ENCODE data around the gene FLG. TPM values are rescaled to one million over a fixed set of nuclear protein-coding genes. Genes with fewer than 3 reads are reported as not detected.

The FLG gene
- total and polyA plus RNA-seq, 10 of the 15 experiments (the other 5 are each of a cell fraction or from before 2014, with no cell fraction given): not detected

- H3K9me3 ChIP-seq (replicated peaks; ENCODE audit: control insufficient read depth, insufficient read depth, low read length): no peaks in the 10 kb centered on the region
- CTCF ChIA-PET: interaction anchor here (0.9 to 1.7 kb wide), 2 partner anchors 9 to 103 kb away, joined by 3 to 5 read pairs; no protein-coding TSS in a partner anchor
- 0% methylated on average over 1 of the region's 1 CpG for WGBS (ENCODE audit: insufficient coverage, insufficient replicate concordance, low lambda C conversion rate, missing lambda C conversion rate)
- in situ Hi-C loops (cut with MboI): no loop called here
- no peaks in the 10 kb centered on the region for H4K20me1 ChIP-seq (ENCODE audit: control insufficient read depth, insufficient read depth)
- RAD21 ChIA-PET (ENCODE audit: unreplicated experiment): no interaction called here
- BruUV-seq (replicated peaks): no TSS peak
- H3K4me1 ChIP-seq (ENCODE audit: control insufficient read depth, insufficient read depth, low read length): no peaks in the 10 kb centered on the region
- no peaks in the 10 kb centered on the region for H3K27me3 ChIP-seq (replicated peaks in 1 of 2; ENCODE audit: control insufficient read depth in 2 of 2, insufficient read depth in 2 of 2, low read length in 1 of 2)
- no peak for FAIRE-seq
- POLR2A ChIA-PET: no interaction called here
- no peak overlapping the region for H3K27ac ChIP-seq (ENCODE audit: control insufficient read depth, insufficient read depth)
- no peak for ATAC-seq
- intact Hi-C loops (cut with micrococcal nuclease; ENCODE audit: unreplicated experiment): no loop called here
- no peak overlapping the region for H2AFZ ChIP-seq (ENCODE audit: control insufficient read depth, low read depth, low read length)
- H3K9ac ChIP-seq (ENCODE audit: control insufficient read depth, insufficient read depth, low read length): no peak overlapping the region
- H3K79me2 ChIP-seq (ENCODE audit: control insufficient read depth, insufficient read depth, low read length): no peaks in the 10 kb centered on the region
- DNase-seq (ENCODE audit: low read depth, low spot score): no peak
- H3K4me2 ChIP-seq (ENCODE audit: control insufficient read depth, insufficient read depth): no peak overlapping the region
- no peaks in the 10 kb centered on the region for H3K36me3 ChIP-seq (ENCODE audit: control insufficient read depth in 2 of 2, insufficient read depth in 2 of 2, low read length in 1 of 2)
- SMC1A ChIA-PET (ENCODE audit: uncharacterized antibody, unreplicated experiment): no interaction called here
- no peak overlapping the region for H3K4me3 ChIP-seq
- TF ChIP-seq SUPT20H (IDR thresholded peaks at IDR 0.05; ENCODE audit: borderline replicate concordance, control insufficient read depth, low read depth, low read length) (no peak), RELB (IDR thresholded peaks at IDR 0.05; ENCODE audit: low read depth) (no peak), EP300 (IDR thresholded peaks at IDR 0.05; ENCODE audit: borderline replicate concordance in 1 of 2, control insufficient read depth in 1 of 2, low read depth in 2 of 2, low read length in 2 of 2) (no peak), ASH2L (IDR thresholded peaks at IDR 0.05; ENCODE audit: borderline replicate concordance, low read depth) (no peak), NFIC (IDR thresholded peaks at IDR 0.05; ENCODE audit: low read depth, low read length) (no peak), POLR2AphosphoS5 (IDR thresholded peaks at IDR 0.05; ENCODE audit: low read length) (no peak), SMAD5 (IDR thresholded peaks at IDR 0.05; ENCODE audit: low read depth) (no peak), PML (IDR thresholded peaks at IDR 0.05; ENCODE audit: low read length) (no peak), TCF12 (IDR thresholded peaks at IDR 0.05; ENCODE audit: low read depth, low read length) (no peak), ZBTB11 (CRISPR knock-in tag; IDR thresholded peaks at IDR 0.05) (no peak), HDAC6 (IDR thresholded peaks at IDR 0.05; ENCODE audit: unreplicated experiment) (no peak), CTCF (IDR thresholded peaks at IDR 0.05 in 2 of 3, conservative IDR thresholded peaks at IDR 0.05 in 1 of 3; ENCODE audit: control insufficient read depth in 2 of 3, extremely low read depth in 1 of 3, insufficient read depth in 1 of 3, low read depth in 3 of 3, low read length in 3 of 3) (no peak), PKNOX1 (IDR thresholded peaks at IDR 0.05) (no peak), NR2C2 (IDR thresholded peaks at IDR 0.05; ENCODE audit: borderline replicate concordance, control insufficient read depth, insufficient read length, low read depth) (no peak)
These were observed 31.7 kb upstream of the FLG start for GRCh38 chr1:152356736-152357135.
